Caco-2 (cell line): ENCODE data around the gene CCDC190. TPM values are rescaled to one million over a fixed set of nuclear protein-coding genes. Genes with fewer than 3 reads are reported as not detected.

Source experiments
- BruUV-seq: library from RNA; stranded (reverse); fragments of 400-500 nt; replicated peaks from 2 replicates; lab custom pipeline; 2021; lab: Mats Ljungman, UMichigan
- CTCF ChIA-PET: fragments of 300-600 bp; sonication (Branson Sonifier 250); formaldehyde crosslinking; loops from one replicate; lab custom pipeline; 2022; ENCODE audit warnings: antibody characterized with exemption; lab: Charles Lee
- POLR2A ChIA-PET: fragments of 300-600 bp; sonication (Branson Sonifier 250); formaldehyde crosslinking; loops from one replicate; lab custom pipeline; 2022; ENCODE audit warnings: antibody characterized with exemption; lab: Charles Lee
- DNase-seq, 2 experiments: peaks; one replicate each; pipeline versions ENCODE4 v3.0.0 to v3.0.0-alpha.2; 2020 to 2022
- H3K27me3 ChIP-seq: replicated peaks from 2 replicates; pipeline ENCODE4 v1.6.0; 2011; ENCODE audit warnings: low read length; ENCODE audit not compliant: control insufficient read depth, insufficient read depth
- H3K36me3 ChIP-seq: 2 replicates; pipeline ENCODE4 v1.5.1; 2011; ENCODE audit warnings: low read length; ENCODE audit not compliant: control insufficient read depth, insufficient read depth
- H3K4me1 ChIP-seq: fragments of 250-450 bp; sonication (Bioruptor Pico); 2 replicates; pipeline ENCODE4 v1.5.1; 2020; ENCODE audit warnings: mild to moderate bottlenecking
- H3K4me3 ChIP-seq: 2 replicates; pipeline ENCODE4 v1.5.1; 2011; ENCODE audit warnings: low read depth, mild to moderate bottlenecking, control low read depth, low read length
- H3K9me3 ChIP-seq: fragments of 250-450 bp; sonication (Bioruptor Pico); 2 replicates; pipeline ENCODE4 v1.5.1; 2020; ENCODE audit warnings: mild to moderate bottlenecking, moderate library complexity
- H3K27ac Mint-ChIP-seq: one replicate; pipeline ENCODE4 v1.8.0; 2022; ENCODE audit warnings: mixed read lengths; ENCODE audit not compliant: unreplicated experiment
- H3K27me3 Mint-ChIP-seq: one replicate; pipeline ENCODE4 v1.8.0; 2022; ENCODE audit warnings: mixed read lengths; ENCODE audit not compliant: insufficient read depth, unreplicated experiment
- H3K36me3 Mint-ChIP-seq: one replicate; pipeline ENCODE4 v1.8.0; 2022; ENCODE audit warnings: mild to moderate bottlenecking, mixed read lengths; ENCODE audit not compliant: insufficient read depth, unreplicated experiment
- H3K4me1 Mint-ChIP-seq: one replicate; pipeline ENCODE4 v1.8.0; 2022; ENCODE audit warnings: low read depth, mixed read lengths; ENCODE audit not compliant: unreplicated experiment
- H3K4me3 Mint-ChIP-seq: one replicate; pipeline ENCODE4 v1.8.0; 2022; ENCODE audit warnings: mild to moderate bottlenecking, moderate library complexity, mixed read lengths; ENCODE audit not compliant: unreplicated experiment
- H3K9me3 Mint-ChIP-seq: one replicate; pipeline ENCODE4 v1.8.0; 2022; ENCODE audit warnings: mixed read lengths; ENCODE audit not compliant: unreplicated experiment
- CTCF ChIP-seq, 2 experiments: fragments of 200-600 bp in 1 of 2; IDR thresholded peaks; 1 replicate in 1 of 2; 2 replicates in 1 of 2; pipeline versions ENCODE4 v1.5.1 to v1.8.0; 2011 to 2022; ENCODE audit warnings: antibody characterized with exemption in 1 of 2, control low read depth in 1 of 2, inconsistent platforms in 1 of 2, low read depth in 1 of 2, low read length in 1 of 2, mild to moderate bottlenecking in 1 of 2, moderate library complexity in 1 of 2; ENCODE audit not compliant: insufficient read depth in 1 of 2, severe bottlenecking in 1 of 2, unreplicated experiment in 1 of 2
- intact Hi-C: fragments of 100-400 bp; cut with micrococcal nuclease; formaldehyde crosslinking; loops from one replicate; pipeline ENCODE4 v1.10.0; 2022; ENCODE audit not compliant: unreplicated experiment
- total RNA-seq: library from RNA; stranded (reverse); gene quantifications from 2 replicates; pipeline ENCODE4 v1.2.3, GENCODE V29; 2022

CCDC190 gene
- total RNA-seq, 1 experiment from 2014 or later, result not detected

- H3K4me1 Mint-ChIP-seq, result no peaks in the 10 kb centered on the region
- no TSS peak for BruUV-seq
- Histone ChIP-seq H3K9me3 (no peaks in the 10 kb centered on the region), H3K4me1 (peaks cover 12% of the 10 kb centered on the region), H3K4me3 (no peak overlapping the region), H3K27me3 (no peaks in the 10 kb centered on the region), H3K36me3 (no peaks in the 10 kb centered on the region)
- H3K36me3 Mint-ChIP-seq, result no peaks in the 10 kb centered on the region
- ChIA-PET POLR2A (no interaction called here), CTCF (interaction anchor here (0.7 to 2.1 kb wide), 4 partner anchors 23 to 437 kb away, joined by 3 to 17 read pairs (median 4); partner anchors contain the start of gene RGS4)
- H3K9me3 Mint-ChIP-seq, result no peaks in the 10 kb centered on the region
- H3K27me3 Mint-ChIP-seq, result no peaks in the 10 kb centered on the region
- no peak overlapping the region for H3K27ac Mint-ChIP-seq
- TF ChIP-seq CTCF (IDR thresholded peaks at IDR 0.05; ENCODE audit: insufficient read depth in 1 of 2, low read depth in 1 of 2, low read length in 1 of 2, severe bottlenecking in 1 of 2, unreplicated experiment in 1 of 2), result peak; percentile 70 to 74
- peak; percentile 72 to 74 for DNase-seq
- no peak overlapping the region for H3K4me3 Mint-ChIP-seq
- intact Hi-C loops, result loop anchor here (1.0 to 2.0 kb wide), 5 partner anchors 27 to 437 kb away; partner anchors contain the start of gene RGS4
Observed at GRCh38 chr1:162878000-162878596, 17.1 kb upstream of the CCDC190 start.

GRCh38 chr1:162877412-162877811, 16.4 kb upstream of the CCDC190 start:
- ChIA-PET CTCF (interaction anchor here (1.0 to 2.1 kb wide), 3 partner anchors 189 to 438 kb away, joined by 3 to 17 read pairs (median 4); partner anchors contain the start of gene RGS4), POLR2A (no interaction called here)
- intact Hi-C loops, result no loop called here

GRCh38 chr1:162876751-162877150, 15.8 kb upstream of the CCDC190 start:
- no peak overlapping the region for H3K4me3 Mint-ChIP-seq
- no peaks in the 10 kb centered on the region for H3K27me3 ChIP-seq
- ChIA-PET POLR2A (no interaction called here), CTCF (no interaction called here)
- H3K4me1 Mint-ChIP-seq, result no peaks in the 10 kb centered on the region
- DNase-seq, result no peak
- no peaks in the 10 kb centered on the region for H3K36me3 Mint-ChIP-seq
- H3K4me1 ChIP-seq, result peaks cover 12% of the 10 kb centered on the region
- no TSS peak for BruUV-seq
- no peak overlapping the region for H3K4me3 ChIP-seq
- H3K27me3 Mint-ChIP-seq, result no peaks in the 10 kb centered on the region
- no peak overlapping the region for H3K27ac Mint-ChIP-seq
- intact Hi-C loops, result no loop called here
- H3K36me3 ChIP-seq, result no peaks in the 10 kb centered on the region
- no peaks in the 10 kb centered on the region for H3K9me3 ChIP-seq
- peaks cover 5% of the 10 kb centered on the region for H3K9me3 Mint-ChIP-seq
- no peak for TF ChIP-seq CTCF (IDR thresholded peaks at IDR 0.05; ENCODE audit: insufficient read depth in 1 of 2, low read depth in 1 of 2, low read length in 1 of 2, severe bottlenecking in 1 of 2, unreplicated experiment in 1 of 2)

More at GRCh38 chr1:162877412-162877811, 16.4 kb upstream of the CCDC190 start:
- no peak for DNase-seq
- H3K4me1 Mint-ChIP-seq, result no peaks in the 10 kb centered on the region
- no peaks in the 10 kb centered on the region for H3K27me3 ChIP-seq
- H3K27ac Mint-ChIP-seq, result no peak overlapping the region
- no peak overlapping the region for H3K4me3 ChIP-seq
- H3K27me3 Mint-ChIP-seq, result no peaks in the 10 kb centered on the region
- no TSS peak for BruUV-seq
- H3K4me1 ChIP-seq, result peaks cover 12% of the 10 kb centered on the region
- no peaks in the 10 kb centered on the region for H3K36me3 ChIP-seq
- no peak for TF ChIP-seq CTCF (IDR thresholded peaks at IDR 0.05; ENCODE audit: insufficient read depth in 1 of 2, low read depth in 1 of 2, low read length in 1 of 2, severe bottlenecking in 1 of 2, unreplicated experiment in 1 of 2)
- H3K9me3 Mint-ChIP-seq, result no peaks in the 10 kb centered on the region
- no peaks in the 10 kb centered on the region for H3K36me3 Mint-ChIP-seq
- no peak overlapping the region for H3K4me3 Mint-ChIP-seq
- no peaks in the 10 kb centered on the region for H3K9me3 ChIP-seq
